HG03097 (cell line): ENCODE measurements around the gene NLRP12.
"Not testable (repeated sequence)": the region's sequence is repeated elsewhere in the genome, so short reads cannot be mapped to it uniquely, and the experiment has no call there.

ENCODE experiments used
- ATAC-seq: cut with Tn5 transposase; IDR thresholded peaks from one replicate; pipeline ENCODE4 v1.9.1; 2021; ENCODE audit not compliant: unreplicated experiment, low FRiP score

Gene NLRP12

GRCh38 chr19:53786744-53787143, 37.4 kb downstream of the NLRP12 start:
- no peak for ATAC-seq

GRCh38 chr19:53785196-53785889, 38.8 kb downstream of the NLRP12 start:
- ATAC-seq = no peak

GRCh38 chr19:53782698-53783097, 41.4 kb downstream of the NLRP12 start:
- ATAC-seq = no peak

- ATAC-seq = not testable (repeated sequence)
Measured at GRCh38 chr19:53781332-53781731, 42.8 kb downstream of the NLRP12 start.

- no peak for ATAC-seq
Measured at GRCh38 chr19:53780506-53780905, 43.6 kb downstream of the NLRP12 start.

- ATAC-seq = no peak
Measured at GRCh38 chr19:53775524-53775923, 48.6 kb downstream of the NLRP12 start.

- ATAC-seq = not testable (repeated sequence)
Measured at GRCh38 chr19:53774491-53774890, 49.6 kb downstream of the NLRP12 start.

GRCh38 chr19:53773999-53774398, 50.1 kb downstream of the NLRP12 start:
- no peak for ATAC-seq

GRCh38 chr19:53772943-53773342, 51.2 kb downstream of the NLRP12 start:
- no peak for ATAC-seq

GRCh38 chr19:53771144-53771543, 53.0 kb downstream of the NLRP12 start:
- no peak for ATAC-seq

GRCh38 chr19:53769696-53770309, 54.3 kb downstream of the NLRP12 start:
- ATAC-seq = not testable (repeated sequence)

GRCh38 chr19:53768401-53768800, 55.7 kb downstream of the NLRP12 start:
- ATAC-seq = no peak

GRCh38 chr19:53758991-53759390, 65.1 kb downstream of the NLRP12 start:
- ATAC-seq = not testable (repeated sequence)
